ENCODE data around the gene NPFF.

Gene NPFF

GRCh38 chr12:53505086-53505485 is 2.2 kb downstream of the NPFF start:
- DNase-seq, result no peak

GRCh38 chr12:53504004-53504920 is 3.0 kb downstream of the NPFF start:
- Mint-ChIP-seq H3K27ac (peak overlapping the region; percentile 82), H3K4me1 (peaks cover 26% of the 10 kb centered on the region), H3K9me3 (no peaks in the 10 kb centered on the region), H3K27me3 (ENCODE audit: low read depth, poor library complexity) (peaks cover 4% of the 10 kb centered on the region), H3K36me3 (ENCODE audit: low read depth) (peaks cover 11% of the 10 kb centered on the region), H3K4me3 (no peak overlapping the region)
- TF ChIP-seq CTCF (IDR thresholded peaks at IDR 0.05), result no peak
- no peak for DNase-seq

More at GRCh38 chr12:53505086-53505485, 2.2 kb downstream of the NPFF start:
- Mint-ChIP-seq H3K36me3 (ENCODE audit: low read depth) (peaks cover 11% of the 10 kb centered on the region), H3K9me3 (no peaks in the 10 kb centered on the region), H3K4me3 (no peak overlapping the region), H3K4me1 (peaks cover 21% of the 10 kb centered on the region), H3K27ac (peak overlapping the region; percentile 82), H3K27me3 (ENCODE audit: low read depth, poor library complexity) (peaks cover 4% of the 10 kb centered on the region)
- no peak for TF ChIP-seq CTCF (IDR thresholded peaks at IDR 0.05)

GRCh38 chr12:53502983-53503728 is 4.1 kb downstream of the NPFF start:
- peaks cover 32% of the 10 kb centered on the region for H3K4me1 Mint-ChIP-seq
- no peaks in the 10 kb centered on the region for H3K9me3 Mint-ChIP-seq
- H3K27me3 Mint-ChIP-seq (ENCODE audit: low read depth, poor library complexity), result peaks cover 4% of the 10 kb centered on the region
- no peak for DNase-seq
- peak overlapping the region; percentile 56 for H3K4me3 Mint-ChIP-seq
- peaks cover 11% of the 10 kb centered on the region for H3K36me3 Mint-ChIP-seq (ENCODE audit: low read depth)
- H3K27ac Mint-ChIP-seq, result peak overlapping the region; percentile 82
- TF ChIP-seq CTCF (IDR thresholded peaks at IDR 0.05), result no peak

GRCh38 chr12:53502331-53502730 is 5.0 kb downstream of the NPFF start:
- Mint-ChIP-seq H3K4me3 (peak overlapping the region; percentile 83), H3K4me1 (peaks cover 41% of the 10 kb centered on the region), H3K27me3 (ENCODE audit: low read depth, poor library complexity) (peaks cover 6% of the 10 kb centered on the region), H3K36me3 (ENCODE audit: low read depth) (peaks cover 11% of the 10 kb centered on the region), H3K27ac (peak overlapping the region; percentile 77), H3K9me3 (no peaks in the 10 kb centered on the region)
- DNase-seq, result no peak
- TF ChIP-seq CTCF (IDR thresholded peaks at IDR 0.05), result no peak

- Mint-ChIP-seq H3K27ac (peak overlapping the region; percentile 77), H3K9me3 (no peaks in the 10 kb centered on the region), H3K4me3 (peak overlapping the region; percentile 83), H3K27me3 (ENCODE audit: low read depth, poor library complexity) (peaks cover 7% of the 10 kb centered on the region), H3K36me3 (ENCODE audit: low read depth) (peaks cover 11% of the 10 kb centered on the region), H3K4me1 (peaks cover 47% of the 10 kb centered on the region)
- no peak for DNase-seq
- TF ChIP-seq CTCF (IDR thresholded peaks at IDR 0.05), result no peak
Measured at GRCh38 chr12:53501615-53502181, 5.6 kb downstream of the NPFF start.

All from nephron progenitor cell (in vitro differentiated cells).